ENCODE measurements around the gene GALNT15.

DNA sequence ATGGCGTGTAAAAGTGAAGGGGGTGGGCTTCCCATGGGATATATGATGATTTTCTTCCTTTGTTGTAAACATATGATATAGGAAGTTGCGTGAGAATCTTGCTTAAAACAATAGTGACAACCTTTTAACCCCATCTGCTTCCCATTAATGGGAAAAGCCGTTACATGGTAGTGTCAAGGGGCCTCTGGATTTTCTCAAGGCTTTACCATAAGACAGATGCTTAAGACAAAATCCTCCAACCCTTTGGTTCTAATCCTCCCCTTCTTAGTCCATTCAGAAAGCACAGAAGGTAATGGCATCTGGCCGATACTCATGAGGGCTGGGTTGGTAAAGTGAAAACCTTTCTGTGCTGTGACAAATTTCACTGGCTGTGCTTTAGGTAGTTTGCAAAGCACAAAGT, 65.3 kb downstream of the GALNT15 start:
- TF ChIP-seq, protein P1, sequence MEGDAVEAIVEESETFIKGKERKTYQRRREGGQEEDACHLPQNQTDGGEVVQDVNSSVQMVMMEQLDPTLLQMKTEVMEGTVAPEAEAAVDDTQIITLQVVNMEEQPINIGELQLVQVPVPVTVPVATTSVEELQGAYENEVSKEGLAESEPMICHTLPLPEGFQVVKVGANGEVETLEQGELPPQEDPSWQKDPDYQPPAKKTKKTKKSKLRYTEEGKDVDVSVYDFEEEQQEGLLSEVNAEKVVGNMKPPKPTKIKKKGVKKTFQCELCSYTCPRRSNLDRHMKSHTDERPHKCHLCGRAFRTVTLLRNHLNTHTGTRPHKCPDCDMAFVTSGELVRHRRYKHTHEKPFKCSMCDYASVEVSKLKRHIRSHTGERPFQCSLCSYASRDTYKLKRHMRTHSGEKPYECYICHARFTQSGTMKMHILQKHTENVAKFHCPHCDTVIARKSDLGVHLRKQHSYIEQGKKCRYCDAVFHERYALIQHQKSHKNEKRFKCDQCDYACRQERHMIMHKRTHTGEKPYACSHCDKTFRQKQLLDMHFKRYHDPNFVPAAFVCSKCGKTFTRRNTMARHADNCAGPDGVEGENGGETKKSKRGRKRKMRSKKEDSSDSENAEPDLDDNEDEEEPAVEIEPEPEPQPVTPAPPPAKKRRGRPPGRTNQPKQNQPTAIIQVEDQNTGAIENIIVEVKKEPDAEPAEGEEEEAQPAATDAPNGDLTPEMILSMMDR (IDR thresholded peaks at IDR 0.05): no peak
- TF ChIP-seq POLR2A (IDR thresholded peaks at IDR 0.05) (no peak), EP300 (IDR thresholded peaks at IDR 0.05) (no peak)

All from tibial nerve (tissue), 4 donors.